ENCODE data around the gene ITGB7.

Gene ITGB7

DNA sequence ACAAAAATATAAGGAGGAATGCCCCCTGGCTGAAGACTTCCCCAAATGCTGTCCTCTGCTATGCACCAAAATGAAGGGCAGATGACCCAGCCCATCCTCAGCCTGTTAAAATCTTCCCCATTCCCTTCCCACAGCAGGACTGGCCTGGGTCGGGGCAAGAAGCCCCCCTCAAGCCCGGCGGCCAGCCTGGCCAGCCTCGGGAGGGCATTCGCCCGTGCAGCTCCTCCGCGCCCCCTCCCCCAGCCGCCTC, 24.5 kb upstream of the ITGB7 start:
- DNase-seq, result no peak

DNA sequence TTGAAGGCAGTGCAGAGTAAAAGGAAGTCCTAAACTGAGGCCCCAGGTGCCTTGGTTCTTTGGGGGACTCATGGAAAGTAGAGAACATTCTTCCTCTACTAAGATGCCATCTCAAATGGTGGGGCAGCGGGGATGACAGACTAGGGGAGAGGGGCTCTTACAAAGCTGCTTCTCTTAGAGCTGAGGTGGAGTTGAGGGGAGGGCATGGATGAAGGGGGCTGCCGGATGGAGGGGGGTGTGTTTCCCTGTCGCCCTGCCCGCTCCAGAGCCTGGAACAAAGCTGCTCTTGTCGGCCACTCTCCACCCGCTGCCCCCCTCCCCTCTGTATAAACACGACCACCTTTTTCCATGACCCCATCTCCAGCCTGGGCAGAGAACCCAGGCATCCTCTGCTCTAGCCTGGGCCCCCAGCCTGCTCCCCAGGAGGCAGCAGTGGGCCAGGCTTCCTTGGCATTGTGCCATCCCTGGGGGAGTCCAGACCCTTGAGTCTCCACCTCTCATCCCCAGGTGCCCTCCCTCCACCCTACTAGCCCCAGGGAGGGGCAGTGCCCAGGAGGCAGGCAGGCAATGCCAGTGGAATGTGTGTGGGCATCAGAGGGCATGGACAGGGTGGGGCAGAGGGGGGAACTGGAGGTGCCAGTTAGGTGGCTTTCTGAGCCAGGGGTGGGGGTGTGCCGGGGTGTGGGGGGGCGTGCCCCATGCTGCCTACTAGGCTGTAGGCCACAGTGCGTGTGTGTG, 23.2 kb upstream of the ITGB7 start:
- DNase-seq, result no peak

DNA sequence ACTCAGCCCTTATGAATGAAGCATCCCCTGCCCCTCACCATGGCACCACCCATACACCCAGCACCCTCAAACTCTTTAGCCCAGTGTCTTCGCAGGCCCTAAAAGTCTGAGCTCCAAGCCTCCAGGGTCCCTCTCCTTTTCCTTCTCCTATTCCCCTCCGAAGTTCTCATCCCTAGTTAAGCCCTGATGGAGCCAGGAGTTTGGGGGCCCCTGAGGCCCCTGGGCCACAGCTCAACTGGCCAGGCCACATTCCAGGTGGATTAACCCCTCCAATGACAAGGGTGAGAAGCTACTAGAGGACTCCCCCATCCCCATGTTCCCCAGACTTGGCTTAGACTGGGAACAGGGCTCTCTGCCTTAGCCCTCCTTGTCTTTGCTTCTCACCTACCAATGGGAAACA, 22.4 kb upstream of the ITGB7 start:
- no peak for DNase-seq

DNA sequence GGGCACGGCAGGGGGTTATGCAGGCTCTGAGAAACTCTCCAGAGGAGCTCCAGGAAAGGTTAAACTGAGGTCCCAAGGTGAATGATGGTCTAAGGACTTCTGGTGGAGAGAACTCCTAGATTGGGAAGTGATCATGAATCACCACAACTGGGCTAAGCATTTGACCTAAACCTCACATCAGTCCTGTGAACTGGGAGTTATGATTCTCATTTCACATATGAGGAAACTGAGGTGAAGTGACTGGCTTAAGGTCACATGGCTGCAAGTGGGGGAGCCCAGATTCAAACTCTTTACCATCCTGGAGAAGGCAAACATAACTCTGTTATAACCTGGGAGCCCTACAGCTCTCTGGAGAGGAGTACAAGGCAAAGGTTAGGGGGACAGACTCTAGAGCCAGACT, 20.8 kb upstream of the ITGB7 start:
- DNase-seq, result no peak

DNA sequence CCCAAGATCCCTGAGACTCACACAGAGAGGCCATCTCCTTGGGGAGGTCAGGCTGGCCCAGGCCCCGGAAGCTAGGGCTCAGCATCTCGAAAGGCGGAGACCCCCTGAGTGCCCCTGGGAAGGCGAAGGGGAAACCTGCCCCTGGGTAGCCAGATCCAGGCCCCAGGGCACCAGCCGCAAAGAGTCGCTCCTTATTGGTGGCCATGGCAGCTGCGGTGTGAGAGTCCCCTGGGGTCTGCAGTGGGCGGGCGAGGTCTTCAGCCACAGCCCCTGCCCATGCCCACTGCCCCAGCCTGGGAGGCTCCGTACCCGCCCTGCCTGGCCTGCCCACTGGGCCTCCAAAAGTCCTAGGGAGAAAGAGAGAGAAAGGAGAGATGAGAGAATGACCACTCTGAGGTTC, 20.3 kb upstream of the ITGB7 start:
- no peak for DNase-seq

DNA sequence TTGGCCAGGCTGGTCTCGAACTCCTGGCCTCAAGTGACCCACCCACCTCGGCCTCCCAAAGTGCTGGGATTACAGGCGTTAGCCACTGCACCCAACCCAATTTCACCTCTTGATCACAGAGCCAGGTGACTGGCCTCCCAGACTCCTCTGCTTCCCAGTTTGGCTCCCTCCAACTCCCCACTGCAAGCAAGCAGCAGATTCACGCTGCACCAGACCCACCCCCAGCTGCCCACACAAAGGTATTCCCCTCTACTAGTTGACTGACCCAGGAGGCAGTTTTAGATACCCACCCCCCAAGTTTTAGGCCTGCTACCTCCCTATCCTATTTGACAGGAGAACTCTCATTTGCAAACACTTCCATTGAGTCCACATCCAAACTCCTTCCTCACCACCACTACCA, 19.8 kb upstream of the ITGB7 start:
- no peak for DNase-seq

DNA sequence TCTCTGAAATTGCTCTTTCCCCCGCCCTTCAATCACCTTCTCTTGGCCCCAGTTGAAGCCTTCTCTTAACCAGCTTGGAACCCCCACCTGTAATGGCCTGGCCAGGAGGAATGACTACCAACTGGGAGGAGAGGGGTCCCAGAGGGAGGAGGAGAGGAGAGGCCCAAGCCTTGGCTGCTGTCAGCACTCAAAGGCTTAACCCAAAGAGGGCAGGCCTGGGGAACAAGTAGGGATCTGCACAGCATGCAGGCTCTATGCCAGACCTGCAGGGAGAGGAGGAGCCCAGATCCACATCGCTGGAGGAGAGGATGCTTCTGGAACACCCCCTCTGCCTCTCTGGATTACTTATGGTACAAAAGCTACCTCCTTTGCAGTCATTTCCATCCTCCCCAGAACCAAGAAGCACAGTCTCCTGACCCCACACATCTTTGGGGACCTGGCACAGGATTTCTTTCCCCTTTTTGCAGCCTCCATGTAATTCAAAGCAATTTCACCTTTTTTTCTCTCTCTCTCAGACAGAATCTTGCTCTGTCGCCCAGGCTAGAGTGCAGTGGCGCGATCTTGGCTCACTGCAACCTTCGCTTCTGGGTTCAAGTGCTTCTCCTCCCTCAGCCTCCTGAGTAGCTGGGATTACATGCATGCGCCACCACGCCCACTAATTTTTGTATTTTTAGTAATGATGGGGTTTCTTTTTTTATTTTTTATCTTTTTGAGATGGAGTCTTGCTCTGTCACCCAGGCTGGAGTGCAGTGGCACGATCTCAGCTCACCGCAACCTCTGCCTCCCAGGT, 18.8 kb upstream of the ITGB7 start:
- DNase-seq, result no peak

DNA sequence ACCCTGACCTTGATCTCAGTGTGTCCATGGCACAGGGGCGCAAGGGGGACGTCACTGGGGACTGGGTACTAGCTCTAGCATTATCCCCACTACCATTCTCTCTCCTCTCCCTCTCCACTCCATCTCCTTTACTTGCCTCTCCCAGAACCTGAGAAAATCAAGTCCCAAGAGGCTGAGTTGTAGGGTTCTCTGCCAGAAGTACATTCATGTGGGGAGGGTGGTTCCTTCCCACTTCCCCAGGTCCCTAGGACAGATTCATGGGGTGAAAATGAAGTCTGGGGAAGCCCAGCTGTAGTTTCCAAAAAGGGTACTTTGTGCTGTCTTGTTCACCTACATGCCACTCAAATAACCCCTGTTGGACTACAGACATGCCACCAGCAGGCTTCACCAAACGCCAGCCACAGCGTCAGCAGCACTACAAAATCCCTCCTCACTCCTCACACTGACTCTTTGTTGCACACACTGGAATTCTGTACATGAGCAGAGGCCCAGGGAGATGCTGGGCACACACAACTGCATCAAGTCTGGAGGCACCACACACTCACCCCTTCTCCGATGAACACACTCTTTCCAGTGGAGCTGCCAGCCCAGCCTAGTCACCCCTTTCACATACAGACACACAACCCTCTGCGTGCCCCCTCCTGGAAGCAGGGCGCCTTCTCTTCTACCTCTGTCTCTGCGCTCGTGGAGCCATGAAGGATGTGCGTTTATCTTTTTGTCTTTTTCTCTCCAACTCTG, 18.0 kb upstream of the ITGB7 start:
- DNase-seq, result no peak

DNA sequence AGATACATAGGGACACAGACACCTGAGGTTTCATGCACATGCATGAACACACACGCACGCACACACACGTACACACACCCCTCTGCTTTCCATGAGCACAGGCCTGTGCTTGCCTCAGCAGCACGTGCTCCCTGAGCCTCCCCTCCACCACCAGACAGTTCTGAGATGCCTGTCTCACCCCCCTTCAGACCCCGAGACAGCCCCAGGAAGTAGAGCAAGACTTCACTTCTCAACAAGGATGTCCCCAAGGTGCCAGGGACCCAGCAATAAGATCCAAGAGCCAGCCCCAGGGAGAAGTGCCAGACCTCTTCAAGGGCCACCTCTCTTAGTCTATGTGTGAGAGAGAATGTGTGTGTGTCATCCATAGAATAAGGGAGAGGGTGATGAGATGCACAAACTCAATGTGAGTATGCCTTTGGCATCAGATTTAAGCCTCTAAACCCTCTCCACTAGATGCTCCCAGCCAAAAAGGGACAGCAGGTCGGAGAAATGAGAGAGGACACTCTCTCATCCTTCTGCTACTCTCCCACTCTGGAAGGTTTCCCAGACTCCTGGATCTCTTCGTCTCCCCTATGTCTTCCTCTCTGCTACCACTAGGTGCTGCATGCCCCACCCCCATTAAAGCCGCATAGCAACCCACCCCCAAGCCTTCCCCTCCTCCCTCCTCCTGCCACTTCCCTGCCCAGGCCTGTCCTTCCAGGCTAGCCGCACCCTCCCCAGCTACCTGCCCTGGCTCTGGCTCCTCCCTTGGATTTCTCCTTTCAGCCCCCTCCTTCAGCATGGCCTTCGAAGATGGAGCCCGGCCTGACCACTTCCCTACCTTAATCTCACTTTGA, 17.2 kb upstream of the ITGB7 start:
- no peak for DNase-seq

DNA sequence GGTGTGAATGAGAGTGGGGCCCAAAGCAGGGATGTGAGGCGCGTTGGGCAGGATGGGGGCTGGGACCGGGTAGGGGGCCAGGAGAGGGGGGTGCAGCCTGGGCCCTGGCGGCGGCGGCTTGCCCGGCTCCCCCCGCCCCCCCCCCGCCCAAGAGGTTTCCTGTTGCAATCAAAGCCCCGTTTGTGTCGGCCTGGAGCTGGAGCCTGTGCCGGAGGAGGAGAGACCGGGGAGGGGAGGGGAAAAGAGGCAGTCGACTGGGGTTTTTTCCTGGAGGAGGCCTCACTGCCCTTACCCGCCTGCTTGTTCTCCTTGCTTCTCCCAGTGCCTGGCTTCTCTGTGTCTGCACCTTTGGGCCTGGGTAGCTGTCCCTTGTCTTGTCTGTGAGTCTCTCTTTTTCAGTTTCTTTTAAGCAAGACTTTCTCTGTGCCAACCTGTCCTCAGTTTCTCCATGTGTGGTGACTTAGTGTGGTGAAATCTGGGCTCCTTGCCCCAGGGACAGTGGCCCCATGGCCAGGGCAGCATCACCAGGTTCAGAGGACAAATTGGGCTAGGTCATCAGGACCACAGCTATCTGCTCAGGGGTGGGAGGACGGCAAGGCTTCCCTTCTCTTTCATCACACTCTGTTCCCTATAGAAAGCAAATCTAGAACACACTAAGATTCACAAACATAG, 16.5 kb upstream of the ITGB7 start:
- peak; percentile 26 for DNase-seq

DNA sequence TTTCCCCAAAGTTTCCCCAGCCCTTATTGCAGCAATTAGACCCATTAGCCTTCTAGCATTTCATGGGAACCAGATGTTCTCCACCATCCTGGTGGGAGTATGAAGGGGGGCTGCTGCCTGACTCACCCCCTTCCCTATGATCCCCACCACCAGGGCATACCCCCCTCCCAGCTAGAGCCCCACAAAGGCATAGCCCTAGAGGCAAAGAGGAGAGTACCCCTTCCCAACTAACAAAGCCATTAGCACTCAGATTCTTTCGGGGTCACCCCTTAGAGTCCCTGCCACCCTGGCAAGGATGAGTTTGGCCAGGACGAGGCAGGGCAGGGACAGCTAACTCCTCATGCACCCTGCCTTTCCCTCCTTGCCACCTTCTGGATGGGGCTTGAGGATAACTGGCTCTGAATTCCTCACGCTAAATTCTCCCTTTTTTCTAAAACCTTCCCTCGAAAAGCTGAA, 15.8 kb upstream of the ITGB7 start:
- no peak for DNase-seq

DNA sequence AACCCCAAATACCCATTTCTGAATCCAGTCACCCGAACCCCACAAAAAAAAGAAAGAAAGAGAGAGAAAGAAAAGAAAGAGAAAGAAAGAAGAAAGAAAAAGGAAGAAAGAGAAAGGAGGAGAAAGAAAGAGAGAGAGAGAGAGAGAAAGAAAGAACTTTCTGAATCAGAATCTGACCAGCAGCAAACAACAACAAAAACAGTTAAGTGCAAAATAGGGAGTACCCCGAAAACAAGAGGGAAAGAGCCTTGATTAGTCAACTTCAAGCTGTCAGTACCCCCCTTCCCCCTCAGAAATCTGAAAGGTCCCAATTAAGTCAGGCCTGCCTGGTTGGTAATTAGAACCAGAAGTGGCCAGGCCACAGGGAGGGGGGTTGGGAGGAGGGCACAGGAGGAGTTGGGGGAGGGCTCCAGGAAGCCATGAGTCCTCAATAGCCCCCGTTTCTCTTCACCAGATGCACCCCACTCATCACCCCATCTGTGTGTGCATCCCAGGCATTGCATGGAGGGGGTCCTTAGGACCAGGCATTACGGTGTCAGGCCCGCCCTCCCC, 15.2 kb upstream of the ITGB7 start:
- no peak for DNase-seq

DNA sequence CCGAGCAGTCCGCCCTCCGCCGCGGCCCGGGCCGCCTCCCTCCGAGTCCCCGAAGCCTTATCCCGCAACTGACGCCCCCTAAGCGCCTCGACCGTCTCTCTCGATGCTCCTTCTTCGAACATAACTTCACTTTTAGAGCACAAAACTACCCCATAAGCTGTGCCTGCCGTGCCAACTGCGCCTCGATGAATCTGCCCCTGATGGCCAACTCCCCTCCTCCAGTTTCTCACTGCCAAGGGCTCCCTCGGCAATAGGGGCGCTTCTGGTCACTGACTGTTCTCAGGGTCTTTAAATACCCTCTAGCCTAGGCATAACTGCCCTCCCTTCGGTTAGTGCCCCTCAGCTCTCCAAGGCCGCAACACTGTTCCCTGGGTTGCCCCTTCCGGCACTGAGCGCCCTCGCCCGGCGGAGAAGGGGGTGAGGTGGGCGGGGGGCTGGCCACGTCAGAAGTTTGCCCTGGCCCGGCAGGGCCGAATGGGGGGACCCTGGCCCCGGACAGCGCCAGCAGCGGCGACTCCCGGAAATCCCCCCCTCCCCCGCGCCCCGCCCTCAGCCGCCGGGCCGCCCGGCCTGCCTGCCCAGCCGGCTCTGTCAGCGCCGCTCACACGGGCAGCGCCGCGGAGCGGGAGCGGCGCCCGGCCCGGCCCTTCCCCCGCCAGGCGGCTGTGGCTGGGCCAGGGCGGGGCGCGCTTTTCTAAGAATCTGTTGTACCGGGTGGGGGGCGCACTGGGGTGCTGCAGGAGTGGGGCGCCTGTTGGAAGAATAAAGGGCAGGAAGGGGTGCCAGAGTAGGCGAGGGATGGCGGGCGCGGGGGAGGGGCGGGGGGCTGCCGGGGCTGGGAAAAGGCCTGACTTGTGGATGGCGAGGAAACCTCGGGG, 14.4 kb upstream of the ITGB7 start:
- DNase-seq, result peak; percentile 53

DNA sequence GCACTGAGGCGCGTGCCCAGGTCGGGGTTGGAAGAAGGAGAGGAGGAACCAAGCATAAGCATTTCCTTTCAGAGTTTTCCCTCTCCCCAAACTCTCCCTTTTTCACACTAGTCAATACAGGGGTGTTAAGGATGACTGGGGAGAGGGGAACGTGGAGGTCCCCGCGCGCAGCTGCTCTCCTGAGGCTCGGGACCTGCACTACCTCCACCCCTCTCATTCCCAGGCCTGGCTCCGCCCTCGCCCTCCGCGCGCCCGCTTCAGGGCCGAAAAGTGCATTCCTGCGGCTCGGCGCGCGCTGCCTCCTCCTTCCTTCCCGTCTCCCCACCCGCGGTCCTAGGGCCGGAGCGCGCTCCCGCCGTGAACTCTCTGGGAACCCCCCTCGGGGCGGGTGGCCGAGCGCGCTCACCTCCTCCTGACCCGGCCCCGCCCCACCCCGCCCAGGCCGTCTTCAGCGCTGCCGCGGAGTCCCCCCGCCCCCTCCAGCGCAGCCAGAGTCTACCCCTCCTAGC, 13.7 kb upstream of the ITGB7 start:
- peak; percentile 79 for DNase-seq

DNA sequence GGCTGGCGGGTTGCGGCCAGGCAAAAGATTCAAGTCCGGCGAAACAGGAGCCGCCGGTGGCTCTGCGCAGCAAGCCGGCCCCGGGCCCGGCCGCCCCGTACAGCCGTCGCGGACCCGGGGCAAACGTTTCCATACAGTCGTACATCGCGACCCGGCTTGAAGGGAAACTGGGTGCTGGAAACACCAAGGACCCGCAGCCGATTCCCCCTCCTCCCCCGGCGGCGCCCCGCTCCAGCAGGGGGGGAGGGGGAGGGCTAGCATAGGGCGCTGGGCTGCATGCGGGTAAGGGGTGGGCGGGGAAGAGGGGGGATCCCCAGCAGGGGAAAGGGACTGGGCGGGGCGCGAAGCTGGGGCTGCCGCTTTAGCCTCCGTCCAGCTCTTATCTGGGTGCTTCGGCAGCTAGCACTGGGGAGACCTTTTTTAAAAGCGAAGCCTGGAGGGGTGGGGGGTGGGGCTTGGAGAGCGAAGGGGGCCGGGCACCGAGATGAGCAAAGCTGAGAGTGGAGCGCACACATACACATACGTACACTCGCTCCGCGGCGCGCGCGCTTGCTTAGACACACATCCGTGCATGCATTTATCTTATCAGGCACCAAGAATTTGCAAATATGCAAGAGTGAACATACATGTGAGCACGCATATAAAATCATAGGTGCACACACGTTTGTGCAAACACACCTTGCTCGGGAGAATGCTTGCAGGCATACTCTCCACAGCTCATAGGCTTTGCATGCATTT, 13.1 kb upstream of the ITGB7 start:
- peak; percentile 84 for DNase-seq

DNA sequence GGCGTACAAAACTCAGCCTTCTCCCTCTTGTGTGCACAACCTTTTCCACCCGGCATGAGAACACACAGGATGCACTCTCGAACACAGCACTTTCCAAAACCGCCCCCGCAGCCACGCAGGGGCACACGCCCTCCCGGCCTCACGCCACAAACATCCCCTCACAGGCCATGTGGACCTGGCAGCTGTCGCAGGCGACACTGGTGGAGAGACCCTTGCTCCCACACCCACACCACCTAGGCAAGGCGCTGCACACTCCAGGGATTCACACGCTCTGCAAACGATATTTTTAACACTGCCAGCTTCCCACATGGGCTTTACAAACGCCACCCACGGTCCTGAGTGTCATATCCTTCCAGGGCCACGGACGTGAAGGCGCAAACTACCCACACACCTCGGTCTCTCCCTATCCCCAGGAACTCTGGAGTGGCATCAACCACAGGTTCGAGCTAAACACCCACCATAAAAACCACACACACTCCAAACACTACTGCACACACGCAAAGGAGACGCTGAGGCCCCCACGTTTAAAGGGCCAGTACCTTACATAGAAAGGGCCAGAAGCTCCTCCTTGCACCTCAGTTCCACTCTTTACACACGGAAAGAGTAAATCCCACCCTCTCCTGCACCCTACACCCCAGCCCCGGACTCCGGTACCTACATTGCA, 12.4 kb upstream of the ITGB7 start:
- peak; percentile 82 for DNase-seq

DNA sequence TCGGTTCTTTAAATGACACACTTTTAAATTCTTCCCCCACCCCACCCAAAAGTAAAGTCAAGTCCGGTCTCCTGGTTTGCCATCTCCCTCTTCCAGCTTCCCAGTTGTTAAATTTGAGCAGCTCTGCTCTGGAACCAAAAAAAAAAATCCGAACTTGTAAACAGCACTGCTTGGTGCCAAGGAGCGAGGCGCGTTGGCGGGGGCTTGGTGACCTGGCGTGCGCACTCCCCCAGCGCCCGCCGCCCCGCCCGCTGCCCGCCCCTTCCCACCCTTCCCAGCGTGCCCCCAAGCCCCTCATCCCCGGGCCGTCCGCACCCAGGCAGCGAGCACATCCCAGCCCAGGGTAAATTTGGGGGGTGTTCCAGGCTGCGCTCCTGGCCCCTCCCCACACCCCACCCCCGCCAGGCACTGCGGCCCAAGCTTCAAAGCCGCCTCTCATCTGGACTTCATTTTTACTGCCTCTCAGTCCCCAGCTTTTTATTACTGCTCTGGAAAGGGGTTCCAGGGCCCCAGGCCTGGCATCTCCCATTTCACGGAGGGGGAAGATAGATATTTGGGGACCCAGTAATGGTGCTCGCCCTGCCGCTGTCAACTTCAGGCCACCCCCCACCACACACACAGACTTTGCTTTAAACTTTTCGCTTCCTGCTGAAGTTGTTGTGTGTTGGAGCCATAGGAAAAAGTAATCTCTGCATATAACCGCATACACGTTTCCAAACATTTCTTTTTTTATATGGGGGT, 11.7 kb upstream of the ITGB7 start:
- DNase-seq, result no peak

DNA sequence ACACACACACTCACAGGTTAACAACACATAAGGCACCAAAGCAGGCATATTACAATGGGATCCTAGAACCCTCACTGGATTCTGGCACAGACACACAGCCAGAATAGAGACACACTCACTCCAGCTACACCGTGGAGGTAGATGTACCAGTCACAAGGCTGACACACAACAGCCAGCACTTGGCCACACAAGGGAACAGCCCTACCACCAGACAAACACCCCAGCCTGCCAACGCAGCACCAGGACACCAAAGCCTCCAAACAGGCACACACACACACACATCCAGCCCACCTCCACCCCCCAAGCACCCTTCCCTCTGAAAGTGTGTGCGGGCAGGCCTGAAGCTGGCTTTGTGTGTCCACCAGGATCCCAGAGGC, 10.9 kb upstream of the ITGB7 start:
- no peak for DNase-seq

Data from activated naive CD4-positive, alpha-beta T cell treated with Interleukin-2 at 50 U/mL for 16 hours (primary cell).